Heart right ventricle (tissue), 16 donors: ENCODE data around the gene RUFY2. TPM values are rescaled to one million over a fixed set of nuclear protein-coding genes. Genes with fewer than 3 reads are reported as not detected.

Source experiments
- ATAC-seq, 8 donors: fragments of 200-7000 bp; cut with Tn5 transposase; one replicate each; pipeline ENCODE4 v1.9.1; 2020; ENCODE audit warnings: mild to moderate bottlenecking in 8 of 8, moderate library complexity in 8 of 8, moderate number of reproducible peaks in 1 of 8
- DNase-seq, 2 donors: peaks; one replicate each; pipeline ENCODE4 v3.0.0-alpha.2; 2020
- H3K27ac ChIP-seq, 10 donors: fragments of 200-600 bp; sonication (generic) in 2 of 10; one replicate each; pipeline versions ENCODE4 v1.5.0 to v1.8.0; 2020 to 2022; ENCODE audit warnings: mild to moderate bottlenecking in 3 of 10
- H3K27me3 ChIP-seq, 7 donors: fragments of 200-600 bp; one replicate each; pipeline ENCODE4 v1.8.0; 2021 to 2022; ENCODE audit warnings: mild to moderate bottlenecking in 2 of 7
- H3K36me3 ChIP-seq, 9 donors: fragments of 200-600 bp; sonication (generic) in 1 of 9; one replicate each; pipeline versions ENCODE4 v1.5.0 to v1.8.0; 2020 to 2022; ENCODE audit warnings: mild to moderate bottlenecking in 2 of 9
- H3K4me1 ChIP-seq, 9 donors: fragments of 200-600 bp; sonication (generic) in 1 of 9; one replicate each; pipeline versions ENCODE4 v1.5.0 to v1.8.0; 2020 to 2022; ENCODE audit warnings: mild to moderate bottlenecking in 4 of 9
- H3K4me3 ChIP-seq, 10 donors: fragments of 200-600 bp; sonication (generic) in 2 of 10; one replicate each; pipeline versions ENCODE4 v1.5.0 to v1.8.0; 2020 to 2022; ENCODE audit warnings: mild to moderate bottlenecking in 7 of 10, moderate library complexity in 2 of 10
- H3K9me3 ChIP-seq, 11 donors: fragments of 200-600 bp in 10 of 11; sonication (generic) in 2 of 11; one replicate each; pipeline versions ENCODE4 v1.5.0 to v1.8.0; 2013 to 2022; ENCODE audit warnings: mild to moderate bottlenecking in 2 of 11, control low read depth in 1 of 11, moderate library complexity in 1 of 11
- CTCF ChIP-seq, 9 donors: fragments of 200-600 bp; sonication (generic) in 2 of 9; IDR thresholded peaks; one replicate each; pipeline versions ENCODE4 v1.5.0 to v1.8.0; 2021 to 2022; ENCODE audit warnings: antibody characterized with exemption in 9 of 9, mild to moderate bottlenecking in 5 of 9, moderate library complexity in 1 of 9
- WGBS, 2 donors: extraction: QIAGEN DNeasy Blood & Tissue Kit; methylation state at CpG; one replicate each; pipeline ENCODE4 v1.1.7; 2013; ENCODE audit warnings: inconsistent platforms in 1 of 2; 5-methylcytosine and 5-hydroxymethylcytosine counted together
- intact Hi-C, 10 donors: fragments of 100-400 bp; cut with DNase I; formaldehyde crosslinking; loops; one replicate each; pipeline versions ENCODE4 v1.11.1 to v1.14.2; 2022
- polyA plus RNA-seq, 2 donors: library from polyadenylated mRNA; stranded (reverse); fragments of 200-250 nt; gene quantifications; one replicate each; pipeline ENCODE4 v1.2.3, GENCODE V29; 2013
- total RNA-seq, 10 donors: library from RNA; stranded (reverse); fragmentation: NEBNext Ultra II Directional in 3 of 10; extraction: Animal tissue kit (Norgen Biotek cat#: 25700) in 3 of 10; gene quantifications; one replicate each; pipeline versions ENCODE4 v1.2.1 to v1.2.4, GENCODE V29; 2021 to 2023
- donor health status: Arrhythmogenic right ventricular cardiomyopathy.
- donor health status: ischemic (EF 13 %, LVEDD 7.1; RV severe dilation, severe dysfunction).
- donor health status: healthy with polysubstance abuse.
- donor health status: DM: no; HTN: yes; CAD: no.
- donor health status: DM: no; HTN: no; CAD: no.
- donor health status: ischemic (EF 25% LVEDD 6.9; RV normal size, moderate dysfunction).
- donor health status: ischemic (EF 25% LVEDD 5.7; RV mildly dilated, moderate dysfunction).
- donor health status: healthy.
- donor health status: DM: yes; HTN: yes; CAD: no.
- donor health status: Ischemic cardiomyopathy.
- donor health status: ischemic (EF 35%, LVEDD 5.7; RV mildly dilated, moderate dysfunction).
- donor health status: nonischemic (EF 11% LVEDD 7.7; RV severe dilation, severe dysfunction).
- donor health status: DM: yes; HTN: yes; CAD: no.
- donor health status: PGD.
- donor health status: ischemic (EF 29% LVEDD 5.4; RV normal size, mild dysfunction).
- donor health status: nonischemic (EF 23%, LVEDD 6.1; RV moderate dilation, normal function).

The RUFY2 gene
- total and polyA plus RNA-seq, 12 donors: 2.6 to 11.6 (median 8.3) TPM

GRCh38 chr10:68332259-68333057, 74.6 kb downstream of the RUFY2 start, which contains the start of gene PBLD:
Gene PBLD, minus strand, starts transcription at chr10:68332928. Its CDS starts 26,084 bp downstream, at chr10:68306844.
- intact Hi-C loops: loop anchor here in 4 of 10 donors (5.0 to 10.0 kb wide), 4 partner anchors 258 to 448 kb away; partner anchors contain the start of genes HERC4 (in 2 of the 4), SIRT1 (in 2 of the 4) and CCAR1 (in 1 of the 4)
- Histone ChIP-seq H3K4me1 (peaks cover 0 to 78% (median 50%) of the 10 kb centered on the region in 9 donors), H3K9me3 (no peaks in the 10 kb centered on the region), H3K4me3 (peak within 1 kb of the TSS; percentile 79 to 96 (median 88)), H3K36me3 (peaks cover 0 to 3% (median 0%) of the 10 kb centered on the region in 9 donors), H3K27me3 (no peaks in the 10 kb centered on the region), H3K27ac (peak within 1 kb of the TSS; percentile 97 to 100 (median 99))
- 0% methylated on average over 47 to 51 of the region's 51 CpGs for WGBS, 2 donors
- ATAC-seq: peak; percentile 28 to 65 (median 52)
- DNase-seq: peak; percentile 69 to 79
- TF ChIP-seq CTCF (IDR thresholded peaks at IDR 0.05): peak in 6 of 9 donors; percentile 20 to 67 (median 50)

DNA sequence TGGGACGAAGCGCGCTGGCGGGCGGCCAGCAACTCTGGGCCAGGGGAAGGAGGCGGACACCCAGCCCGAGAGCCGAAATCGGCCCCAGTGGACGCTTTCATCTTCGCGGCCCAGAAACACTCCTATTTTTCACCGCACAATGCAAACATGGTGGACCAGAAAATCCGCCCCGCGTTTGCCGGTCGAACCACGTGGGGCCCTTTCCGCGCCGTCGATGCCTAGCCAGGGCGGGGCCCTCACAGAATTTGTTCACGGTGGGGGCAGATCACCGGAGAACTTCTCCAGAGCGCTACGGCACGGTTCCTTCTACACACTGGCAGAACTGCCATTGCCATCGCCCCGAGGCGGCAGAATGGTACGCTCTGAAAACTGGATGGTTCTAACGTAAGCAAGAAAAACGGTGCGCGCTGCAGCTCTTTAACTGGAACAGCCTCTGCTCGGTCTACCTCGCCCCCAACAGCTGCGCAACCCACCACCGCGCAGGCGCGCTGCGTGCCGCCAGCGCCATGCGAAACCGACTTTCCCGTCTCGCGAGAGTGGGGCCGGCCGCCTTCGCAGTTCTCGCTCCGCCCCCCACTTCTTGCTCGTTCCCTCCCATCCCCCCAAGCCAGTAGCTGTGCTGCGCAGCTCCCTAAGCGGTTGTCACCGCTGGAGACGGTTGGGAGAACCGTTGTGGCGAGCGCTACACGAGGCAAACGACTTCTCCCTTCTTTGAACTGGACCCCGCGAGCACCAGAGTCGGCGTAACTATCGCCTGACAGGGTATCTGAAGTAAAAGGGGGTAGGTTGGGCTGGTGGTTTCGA, 75.4 kb downstream of the RUFY2 start, which contains the start of gene HNRNPH3:
HNRNPH3 (plus strand) TSS at position 610 of the 804 bp plus-strand sequence. CDS start 5,158 bp downstream, outside the sequence.
- TF ChIP-seq CTCF (IDR thresholded peaks at IDR 0.05): no peak
- DNase-seq (peak; percentile 99), ATAC-seq (peak; percentile 92 to 97 (median 94))
- H3K4me1 ChIP-seq: peaks cover 0 to 73% (median 42%) of the 10 kb centered on the region in 9 donors
- H3K36me3 ChIP-seq: no peaks in the 10 kb centered on the region
- WGBS, 2 donors: 0 to 1% methylated on average over 73 of the region's 73 CpGs
- intact Hi-C loops: loop anchor here in 4 of 10 donors (2.0 to 10.0 kb wide), 5 partner anchors 257 to 447 kb away; partner anchors contain the start of genes SIRT1 (in 3 of the 4), HERC4 (in 2 of the 4) and CCAR1 (in 1 of the 4)
- no peaks in the 10 kb centered on the region for H3K27me3 ChIP-seq
- peak within 1 kb of the TSS; percentile 97 to 100 (median 99) for H3K27ac ChIP-seq
- H3K9me3 ChIP-seq: no peaks in the 10 kb centered on the region
- H3K4me3 ChIP-seq: peak within 1 kb of the TSS; percentile 79 to 96 (median 88)

DNA sequence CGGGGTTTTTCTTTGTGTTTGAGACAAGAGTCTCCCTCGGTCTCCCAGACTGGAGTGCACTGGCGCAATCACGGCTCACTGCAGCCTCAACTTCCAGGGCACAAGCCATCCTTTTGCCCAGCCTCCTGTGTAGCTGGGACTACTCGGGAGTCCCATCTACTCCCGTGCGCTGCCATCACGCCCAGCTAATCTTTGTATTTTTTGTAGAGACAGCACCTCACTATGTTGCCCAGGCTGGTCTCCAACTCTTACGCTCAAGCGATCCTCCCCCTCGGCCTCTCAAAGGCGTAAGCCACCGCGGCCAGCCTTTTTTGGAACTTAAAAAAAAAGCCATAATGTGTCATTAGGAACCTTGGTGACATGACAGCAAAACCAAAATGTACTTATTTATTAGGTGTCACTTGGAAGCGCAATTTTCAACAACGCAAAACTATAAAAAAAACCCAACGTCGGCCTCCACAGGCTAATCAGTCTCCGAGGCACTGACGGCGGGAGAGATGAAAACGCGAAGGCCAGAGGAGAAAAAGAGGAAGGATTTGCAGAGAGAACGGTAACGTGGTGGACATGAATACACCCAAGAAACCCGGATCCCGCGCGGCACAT, 76.1 kb downstream of the RUFY2 start:
- H3K4me1 ChIP-seq: peaks cover 0 to 66% (median 35%) of the 10 kb centered on the region in 9 donors
- peak overlapping the region; percentile 79 to 96 (median 88) for H3K4me3 ChIP-seq
- DNase-seq: peak; percentile 21 to 36
- H3K9me3 ChIP-seq: no peaks in the 10 kb centered on the region
- no peaks in the 10 kb centered on the region for H3K27me3 ChIP-seq
- no peaks in the 10 kb centered on the region for H3K36me3 ChIP-seq
- H3K27ac ChIP-seq: peak overlapping the region; percentile 97 to 100 (median 99)
- intact Hi-C loops: loop anchor here in 4 of 10 donors (2.0 to 10.0 kb wide), 5 partner anchors 256 to 446 kb away; partner anchors contain the start of genes SIRT1 (in 3 of the 4), HERC4 (in 2 of the 4) and CCAR1 (in 1 of the 4)
- peak in 3 of 8 donors; percentile 2 to 12 (median 10) for ATAC-seq
- 19 to 22% methylated on average over 29 of the region's 29 CpGs for WGBS, 2 donors
- no peak for TF ChIP-seq CTCF (IDR thresholded peaks at IDR 0.05)
